ENCODE results near the gene ARID5A.

Gene ARID5A

DNA sequence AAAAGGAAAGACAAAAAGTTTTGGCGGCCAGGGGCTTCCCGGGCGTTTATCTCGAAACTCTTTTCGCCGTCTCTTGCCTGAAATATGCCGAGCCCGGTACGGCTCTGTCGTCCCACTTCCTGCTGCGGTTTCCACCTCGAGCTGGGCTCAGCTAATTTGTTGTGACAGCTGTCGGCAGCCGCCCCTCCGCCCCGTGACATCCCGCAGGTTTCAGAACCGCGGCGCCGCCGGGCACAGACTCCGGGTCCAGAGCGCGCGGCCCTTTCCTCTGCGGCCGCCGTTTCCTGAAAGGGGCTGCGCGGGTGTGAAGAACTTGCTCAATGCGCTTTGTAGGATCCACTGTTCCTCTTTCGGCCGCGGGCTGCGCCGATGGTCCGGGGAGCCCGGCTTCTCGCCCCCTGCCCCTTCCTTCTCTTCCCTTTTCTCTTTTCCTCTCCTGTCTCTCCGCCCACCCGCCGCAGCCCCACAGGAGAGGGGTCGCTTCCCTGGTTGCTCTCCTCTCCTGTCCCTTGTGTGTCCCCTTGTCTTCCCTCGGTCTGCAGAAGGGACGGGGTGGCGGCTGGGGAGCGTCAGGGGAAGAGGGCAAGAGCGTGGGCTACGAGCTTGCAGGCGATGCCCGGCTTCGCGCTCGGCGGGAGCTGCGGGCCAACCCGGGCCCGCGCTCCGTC, 648 bp downstream of the ARID5A start:
- peak overlapping the region; percentile 69 for H3K4me3 ChIP-seq (ENCODE audit: low read length)
- TF ChIP-seq, protein P1, sequence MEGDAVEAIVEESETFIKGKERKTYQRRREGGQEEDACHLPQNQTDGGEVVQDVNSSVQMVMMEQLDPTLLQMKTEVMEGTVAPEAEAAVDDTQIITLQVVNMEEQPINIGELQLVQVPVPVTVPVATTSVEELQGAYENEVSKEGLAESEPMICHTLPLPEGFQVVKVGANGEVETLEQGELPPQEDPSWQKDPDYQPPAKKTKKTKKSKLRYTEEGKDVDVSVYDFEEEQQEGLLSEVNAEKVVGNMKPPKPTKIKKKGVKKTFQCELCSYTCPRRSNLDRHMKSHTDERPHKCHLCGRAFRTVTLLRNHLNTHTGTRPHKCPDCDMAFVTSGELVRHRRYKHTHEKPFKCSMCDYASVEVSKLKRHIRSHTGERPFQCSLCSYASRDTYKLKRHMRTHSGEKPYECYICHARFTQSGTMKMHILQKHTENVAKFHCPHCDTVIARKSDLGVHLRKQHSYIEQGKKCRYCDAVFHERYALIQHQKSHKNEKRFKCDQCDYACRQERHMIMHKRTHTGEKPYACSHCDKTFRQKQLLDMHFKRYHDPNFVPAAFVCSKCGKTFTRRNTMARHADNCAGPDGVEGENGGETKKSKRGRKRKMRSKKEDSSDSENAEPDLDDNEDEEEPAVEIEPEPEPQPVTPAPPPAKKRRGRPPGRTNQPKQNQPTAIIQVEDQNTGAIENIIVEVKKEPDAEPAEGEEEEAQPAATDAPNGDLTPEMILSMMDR (conservative IDR thresholded peaks at IDR 0.05; ENCODE audit: low read depth, low read length): no peak
- no peak for DNase-seq (ENCODE audit: low read depth)

DNA sequence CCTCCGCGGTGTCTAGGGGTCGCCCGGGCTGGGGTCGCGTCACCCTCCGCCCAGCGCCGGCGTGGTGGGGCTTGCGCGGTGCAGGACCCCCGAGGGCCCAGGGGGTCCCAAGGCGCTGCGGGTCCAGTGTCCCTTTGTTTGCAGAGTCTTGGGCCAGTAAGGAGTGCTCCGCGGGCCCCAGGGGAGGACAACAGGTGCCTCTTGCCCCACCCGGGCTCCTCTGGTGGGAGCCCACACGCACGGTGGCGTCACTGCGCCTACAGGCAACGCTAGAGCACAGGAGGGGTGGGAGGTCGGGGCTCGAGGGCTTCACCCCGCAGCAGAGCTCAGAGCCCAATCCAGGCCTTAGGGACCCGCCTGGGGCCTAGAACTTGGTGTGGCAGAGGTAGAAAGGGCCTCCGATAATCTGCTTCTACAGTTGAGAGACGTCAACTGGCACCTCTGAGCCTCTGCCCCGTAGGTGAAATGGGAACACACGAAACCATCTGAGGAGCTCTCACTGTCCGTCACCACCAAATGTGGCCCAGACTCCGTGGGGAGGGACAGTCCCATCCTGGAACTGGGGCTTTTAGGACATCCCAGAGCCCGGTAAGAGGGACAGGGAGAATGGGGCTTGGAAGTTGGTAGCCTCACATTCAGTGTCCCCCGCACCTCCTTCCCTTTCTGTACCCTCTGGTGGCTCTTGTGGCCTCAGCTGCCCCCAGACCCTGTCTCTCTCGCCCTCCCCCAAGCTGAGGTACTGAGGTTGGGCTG, 1.4 kb downstream of the ARID5A start:
- no peak for DNase-seq (ENCODE audit: low read depth)
- TF ChIP-seq, protein P1 (conservative IDR thresholded peaks at IDR 0.05; ENCODE audit: low read depth, low read length): no peak

DNA sequence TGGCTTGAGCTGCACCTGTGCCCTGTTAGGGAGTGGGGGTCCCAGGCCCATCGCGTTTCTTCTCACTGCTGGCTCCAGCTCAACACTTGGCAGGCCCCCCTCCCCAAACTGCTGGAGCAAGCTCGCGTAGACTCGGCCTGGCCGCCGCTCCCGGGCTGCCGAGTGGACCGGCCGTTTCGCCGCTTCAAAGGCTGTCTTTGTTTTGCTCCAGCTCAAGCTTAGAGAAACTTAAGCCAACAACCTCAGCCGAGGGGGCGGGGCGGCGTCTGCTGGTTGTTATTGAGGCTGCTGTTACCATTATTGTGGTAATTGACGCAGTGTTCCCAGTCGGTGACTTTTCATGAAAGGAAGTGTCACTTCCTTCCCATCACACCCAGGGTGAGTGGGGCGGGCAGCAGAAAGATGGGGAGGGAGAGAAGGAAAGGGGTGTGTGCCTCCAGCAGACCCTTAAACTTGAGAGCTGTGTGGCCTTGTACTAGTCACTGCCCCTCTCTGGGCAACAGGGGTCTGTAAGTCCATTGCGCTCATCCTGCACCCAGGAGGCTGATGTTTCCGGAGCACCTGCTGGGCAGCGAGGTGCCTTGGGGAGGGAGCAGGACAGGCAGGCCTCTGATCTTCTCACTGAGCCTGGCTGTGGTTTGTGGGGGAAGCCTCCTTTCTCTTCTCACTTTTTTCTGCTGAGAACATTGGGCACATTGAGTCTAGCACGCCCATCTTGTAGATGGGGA, 2.1 kb downstream of the ARID5A start:
- TF ChIP-seq, protein P1 (conservative IDR thresholded peaks at IDR 0.05; ENCODE audit: low read depth, low read length): no peak
- DNase-seq (ENCODE audit: low read depth): peak; percentile 53
- peak overlapping the region; percentile 69 for H3K4me3 ChIP-seq (ENCODE audit: low read length)

More for the DNA sequence above, 1.4 kb downstream of the ARID5A start:
- peak overlapping the region; percentile 69 for H3K4me3 ChIP-seq (ENCODE audit: low read length)

DNA sequence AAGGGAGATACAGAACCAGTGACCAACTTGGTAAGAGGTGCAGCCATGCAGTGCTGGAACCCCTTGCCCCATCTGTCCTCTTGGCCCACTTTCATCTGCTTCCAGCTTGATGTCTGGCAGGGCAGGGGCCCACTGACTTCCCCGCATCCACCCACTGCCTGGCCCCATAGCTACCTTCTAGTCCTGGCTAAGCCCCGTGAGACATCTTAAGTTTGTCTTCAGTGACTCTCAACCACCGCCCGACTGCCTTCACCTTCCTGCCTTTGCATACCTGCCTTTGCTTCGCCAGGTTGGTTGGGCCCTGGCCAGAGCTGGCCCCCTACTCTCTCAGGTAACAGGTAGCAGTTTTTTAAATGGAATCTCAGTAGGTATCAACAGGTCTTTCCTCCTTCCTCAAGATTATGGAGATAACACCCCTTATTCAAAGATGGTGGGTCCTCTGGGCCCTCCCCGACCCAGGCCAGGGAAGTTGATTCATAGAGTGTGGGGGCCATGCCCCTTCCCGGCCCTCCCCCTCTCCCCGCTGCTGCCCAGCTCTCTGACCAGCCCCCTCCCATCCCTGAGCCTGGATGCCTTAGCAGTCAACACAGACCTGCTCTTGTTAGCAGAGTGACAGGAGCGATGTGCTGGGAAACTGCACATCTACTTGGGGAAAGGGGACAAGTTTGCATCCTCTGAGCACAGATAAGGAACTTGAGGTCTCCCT, 2.8 kb downstream of the ARID5A start:
- no peak overlapping the region for H3K4me3 ChIP-seq (ENCODE audit: low read length)
- TF ChIP-seq, protein P1 (conservative IDR thresholded peaks at IDR 0.05; ENCODE audit: low read depth, low read length): no peak
- no peak for DNase-seq (ENCODE audit: low read depth)

DNA sequence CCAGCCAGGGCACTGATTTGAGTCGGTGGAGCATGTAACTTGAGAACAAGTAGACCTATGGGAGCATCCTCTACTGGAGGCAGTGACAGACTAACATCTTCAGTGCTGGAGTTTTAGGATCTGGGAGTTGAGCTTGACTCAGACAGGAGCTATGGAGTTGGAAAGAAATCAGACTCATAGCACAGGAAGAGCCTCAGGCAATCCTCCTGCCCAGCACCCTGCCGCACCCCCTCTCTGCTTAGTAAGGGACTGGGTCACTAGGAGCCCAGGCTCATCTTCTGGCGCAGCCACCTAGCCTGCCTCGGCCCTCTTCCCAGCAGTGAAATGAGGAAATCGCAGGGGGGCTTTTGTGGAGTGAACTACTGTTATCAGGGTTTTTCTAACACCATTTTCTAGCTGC, 3.6 kb downstream of the ARID5A start:
- TF ChIP-seq, protein P1 (conservative IDR thresholded peaks at IDR 0.05; ENCODE audit: low read depth, low read length): no peak
- no peak overlapping the region for H3K4me3 ChIP-seq (ENCODE audit: low read length)
- no peak for DNase-seq (ENCODE audit: low read depth)

DNA sequence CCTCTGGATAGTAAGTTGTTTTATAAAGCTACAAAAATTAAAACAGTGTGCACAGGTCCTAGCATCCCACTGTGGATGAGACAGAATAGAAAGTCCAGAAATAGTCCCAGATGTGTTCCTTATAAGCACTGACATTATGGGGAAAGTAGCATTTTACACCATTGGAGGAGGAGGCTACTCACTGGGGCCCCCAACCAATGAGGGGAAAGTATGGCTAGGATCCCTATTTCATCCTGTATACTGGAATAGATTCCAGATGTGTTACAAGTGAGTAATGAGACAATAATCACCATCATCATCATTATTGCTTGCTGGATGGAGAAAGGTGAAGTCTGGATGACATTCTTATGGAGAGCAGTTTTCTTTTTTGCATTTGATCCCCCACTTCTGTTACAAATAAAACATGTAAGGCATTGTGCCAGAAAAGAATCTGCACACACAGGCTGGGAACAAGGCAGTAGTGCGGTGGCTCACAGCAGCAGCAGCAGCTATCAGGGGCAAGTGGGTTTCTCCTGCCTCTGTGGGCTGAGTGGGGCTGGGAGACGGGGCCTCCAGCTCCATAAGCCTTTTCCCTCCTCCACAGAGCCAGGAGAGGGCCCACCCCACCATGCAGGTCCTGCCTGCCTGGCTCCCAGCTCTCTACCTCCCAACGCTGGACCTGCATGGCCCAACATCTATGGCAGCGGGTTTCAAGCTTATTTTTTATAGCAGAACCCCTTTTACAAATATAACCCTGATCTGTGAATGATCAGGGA, 5.0 kb downstream of the ARID5A start:
- TF ChIP-seq, protein P1 (conservative IDR thresholded peaks at IDR 0.05; ENCODE audit: low read depth, low read length): no peak
- DNase-seq (ENCODE audit: low read depth): no peak
- H3K4me3 ChIP-seq (ENCODE audit: low read length): no peak overlapping the region
